ENCODE data around the gene STAT5B. TPM values are rescaled to one million over a fixed set of nuclear protein-coding genes. Genes with fewer than 3 reads are reported as not detected.

STAT5B gene
- total RNA-seq, 2 donors from 2014 or later: 31.4 to 49.1 TPM

GRCh38 chr17:42277342-42277712 is 1.1 kb upstream of the STAT5B start:
- no peak for TF ChIP-seq CTCF (IDR thresholded peaks at IDR 0.05)
- H3K4me1 ChIP-seq: peaks cover 0 to 29% of the 10 kb centered on the region in 2 donors
- no peaks in the 10 kb centered on the region for H3K9me3 ChIP-seq
- peak overlapping the region in 1 of 2 donors; percentile 92 for H3K4me3 ChIP-seq
- H3K27me3 ChIP-seq: no peaks in the 10 kb centered on the region
- no peaks in the 10 kb centered on the region for H3K36me3 ChIP-seq
- no peak for DNase-seq (ENCODE audit: low spot score)
- peak overlapping the region; percentile 90 for H3K27ac ChIP-seq

GRCh38 chr17:42276609-42277341 is 584 bp upstream of the STAT5B start:
- no peaks in the 10 kb centered on the region for H3K27me3 ChIP-seq
- H3K4me1 ChIP-seq: peaks cover 0 to 34% of the 10 kb centered on the region in 2 donors
- H3K36me3 ChIP-seq: no peaks in the 10 kb centered on the region
- peak overlapping the region; percentile 90 for H3K27ac ChIP-seq
- H3K4me3 ChIP-seq: peak overlapping the region; percentile 85 to 92
- no peaks in the 10 kb centered on the region for H3K9me3 ChIP-seq
- DNase-seq (ENCODE audit: low spot score): peak; percentile 84
- no peak for TF ChIP-seq CTCF (IDR thresholded peaks at IDR 0.05)

GRCh38 chr17:42275527-42276358 is 448 bp downstream of the STAT5B start:
- DNase-seq (ENCODE audit: low spot score): peak; percentile 58
- peaks cover 0 to 36% of the 10 kb centered on the region in 2 donors for H3K4me1 ChIP-seq
- peak overlapping the region; percentile 85 to 92 for H3K4me3 ChIP-seq
- no peaks in the 10 kb centered on the region for H3K27me3 ChIP-seq
- H3K36me3 ChIP-seq: no peaks in the 10 kb centered on the region
- H3K27ac ChIP-seq: peak overlapping the region; percentile 86 to 90
- TF ChIP-seq CTCF (IDR thresholded peaks at IDR 0.05): no peak
- no peaks in the 10 kb centered on the region for H3K9me3 ChIP-seq

- H3K36me3 ChIP-seq: no peaks in the 10 kb centered on the region
- H3K27ac ChIP-seq: peak overlapping the region; percentile 86 to 90
- peaks cover 0 to 36% of the 10 kb centered on the region in 2 donors for H3K4me1 ChIP-seq
- H3K27me3 ChIP-seq: no peaks in the 10 kb centered on the region
- TF ChIP-seq CTCF (IDR thresholded peaks at IDR 0.05): no peak
- peak overlapping the region; percentile 85 to 92 for H3K4me3 ChIP-seq
- no peaks in the 10 kb centered on the region for H3K9me3 ChIP-seq
- DNase-seq (ENCODE audit: low spot score): peak; percentile 32
Observed at GRCh38 chr17:42274812-42275526, 1.2 kb downstream of the STAT5B start.

GRCh38 chr17:42274253-42274542 is 2.0 kb downstream of the STAT5B start:
- no peak for DNase-seq (ENCODE audit: low spot score)
- H3K9me3 ChIP-seq: no peaks in the 10 kb centered on the region
- no peak overlapping the region for H3K27ac ChIP-seq
- no peaks in the 10 kb centered on the region for H3K36me3 ChIP-seq
- H3K4me1 ChIP-seq: peaks cover 0 to 36% of the 10 kb centered on the region in 2 donors
- no peaks in the 10 kb centered on the region for H3K27me3 ChIP-seq
- no peak for TF ChIP-seq CTCF (IDR thresholded peaks at IDR 0.05)
- H3K4me3 ChIP-seq: no peak overlapping the region

Data from right atrium auricular region (tissue), 2 donors.